ENCODE data around the gene PHF21B. TPM values are rescaled to one million over a fixed set of nuclear protein-coding genes. Genes with fewer than 3 reads are reported as not detected.

The PHF21B gene
- total and polyA plus RNA-seq, 2 donors (not counting 3 experiments of a cell fraction or from before 2014, with no cell fraction given) = not detected

DNA sequence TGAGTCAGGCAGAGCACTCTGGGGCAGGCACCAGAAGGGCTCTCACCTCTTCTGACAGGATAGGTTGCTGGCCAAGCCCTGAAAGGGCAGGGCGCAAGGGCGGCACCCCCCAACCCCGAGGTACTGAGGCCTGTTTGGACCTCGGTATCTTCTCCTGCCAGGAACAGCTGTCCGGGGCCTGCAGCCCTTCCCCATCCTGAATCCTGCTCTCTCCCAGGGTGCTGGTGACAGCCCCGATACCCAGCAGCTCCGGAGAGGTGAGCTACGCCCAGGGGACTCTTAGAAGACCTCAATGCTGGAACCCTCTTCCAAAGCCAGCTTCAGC, 79.1 kb downstream of the PHF21B start:
- H4K20me1 ChIP-seq (replicated peaks; ENCODE audit: control insufficient read depth, extremely low read depth, insufficient read depth, low read length) = no peaks in the 10 kb centered on the region
- FAIRE-seq (no peak), DNase-seq (ENCODE audit: low read depth, low spot score) (no peak)
- no TSS peak for BruUV-seq (replicated peaks)
- TF ChIP-seq POLR2AphosphoS5 (IDR thresholded peaks at IDR 0.05; ENCODE audit: insufficient read depth, low read depth, low read length) = no peak
- no peak for TF ChIP-seq FOS (IDR thresholded peaks at IDR 0.05; ENCODE audit: borderline replicate concordance, insufficient read depth, low read length)
- H3K4me2 ChIP-seq (ENCODE audit: insufficient read depth, low read length) = no peak overlapping the region
- H3K9me1 ChIP-seq (replicated peaks; ENCODE audit: control insufficient read depth, extremely low read depth, insufficient read depth, low read length) = no peaks in the 10 kb centered on the region
- ChIA-PET CTCF (no interaction called here), POLR2A (no interaction called here)
- H3K4me1 ChIP-seq (ENCODE audit: control insufficient read depth, extremely low read depth, insufficient read depth, low read length) = no peaks in the 10 kb centered on the region
- H3K36me3 ChIP-seq (ENCODE audit: control insufficient read depth in 2 of 2, extremely low read depth in 1 of 2, insufficient read depth in 2 of 2, low read length in 2 of 2) = no peaks in the 10 kb centered on the region
- H3K27ac ChIP-seq (ENCODE audit: insufficient read depth, low read depth, low read length) = no peak overlapping the region
- intact Hi-C loops (cut with micrococcal nuclease) = no loop called here
- no peak overlapping the region for H3K9ac ChIP-seq (replicated peaks; ENCODE audit: extremely low read depth, insufficient read depth, low read length)
- no peak overlapping the region for H3K4me3 ChIP-seq (replicated peaks in 1 of 3; ENCODE audit: insufficient read depth in 1 of 3, low read depth in 1 of 3, low read length in 3 of 3)
- no peak overlapping the region for H2AFZ ChIP-seq (ENCODE audit: low read depth, low read length)
- dilution Hi-C loops (cut with MboI; ENCODE audit: extremely low pct_ligation_motif_present, low sequenced_read_pairs) = no loop called here
- H3K27me3 ChIP-seq (ENCODE audit: control insufficient read depth in 2 of 2, insufficient read depth in 2 of 2, low read length in 2 of 2) = no peaks in the 10 kb centered on the region
- no peaks in the 10 kb centered on the region for H3K9me3 ChIP-seq (replicated peaks; ENCODE audit: control insufficient read depth, insufficient read depth, low read length)
- no peaks in the 10 kb centered on the region for H3K79me2 ChIP-seq (ENCODE audit: control insufficient read depth, insufficient read depth, low read length)

DNA sequence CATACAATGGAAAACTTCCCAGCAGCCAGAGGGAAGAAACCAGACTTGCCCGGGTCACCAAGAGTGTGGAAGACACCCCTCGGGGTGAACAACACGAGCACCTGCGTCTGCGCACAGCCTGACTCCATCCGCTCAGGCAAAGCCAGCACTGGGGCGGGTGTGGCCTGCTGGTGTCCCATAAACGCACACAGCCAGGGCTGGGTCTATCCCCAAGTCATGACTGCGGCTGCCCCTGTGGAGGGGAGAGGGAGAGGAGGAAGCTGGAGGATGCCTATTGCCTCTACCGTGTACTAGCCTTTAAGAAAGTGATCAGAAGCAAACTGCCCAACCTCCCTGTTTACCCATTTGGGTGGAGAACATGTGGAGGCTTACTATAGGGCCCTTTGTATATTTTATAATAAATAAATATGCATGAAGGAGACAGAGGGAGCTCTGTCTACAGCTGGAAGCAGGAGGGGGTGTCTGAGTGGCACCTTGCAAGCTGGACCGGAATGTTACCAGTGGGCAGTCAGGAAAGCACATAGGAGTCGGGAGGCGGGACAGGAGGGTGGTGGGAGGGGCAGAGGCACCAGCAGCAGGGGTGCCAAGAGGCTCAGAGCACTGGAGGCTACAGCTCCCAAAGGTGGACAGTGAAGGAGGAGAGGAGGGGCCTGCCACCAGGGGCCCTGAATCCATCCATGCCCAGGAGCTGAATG, 79.6 kb downstream of the PHF21B start:
- ChIA-PET CTCF (no interaction called here), POLR2A (no interaction called here)
- intact Hi-C loops (cut with micrococcal nuclease) (no loop called here), dilution Hi-C loops (cut with MboI; ENCODE audit: extremely low pct_ligation_motif_present, low sequenced_read_pairs) (no loop called here)
- Histone ChIP-seq H3K4me3 (replicated peaks in 1 of 3; ENCODE audit: insufficient read depth in 1 of 3, low read depth in 1 of 3, low read length in 3 of 3) (no peak overlapping the region), H3K79me2 (ENCODE audit: control insufficient read depth, insufficient read depth, low read length) (no peaks in the 10 kb centered on the region), H3K9me1 (replicated peaks; ENCODE audit: control insufficient read depth, extremely low read depth, insufficient read depth, low read length) (no peaks in the 10 kb centered on the region), H4K20me1 (replicated peaks; ENCODE audit: control insufficient read depth, extremely low read depth, insufficient read depth, low read length) (no peaks in the 10 kb centered on the region), H2AFZ (ENCODE audit: low read depth, low read length) (no peak overlapping the region), H3K9me3 (replicated peaks; ENCODE audit: control insufficient read depth, insufficient read depth, low read length) (no peaks in the 10 kb centered on the region), H3K27ac (ENCODE audit: insufficient read depth, low read depth, low read length) (no peak overlapping the region), H3K4me1 (ENCODE audit: control insufficient read depth, extremely low read depth, insufficient read depth, low read length) (no peaks in the 10 kb centered on the region), H3K36me3 (ENCODE audit: control insufficient read depth in 2 of 2, extremely low read depth in 1 of 2, insufficient read depth in 2 of 2, low read length in 2 of 2) (no peaks in the 10 kb centered on the region), H3K27me3 (ENCODE audit: control insufficient read depth in 2 of 2, insufficient read depth in 2 of 2, low read length in 2 of 2) (no peaks in the 10 kb centered on the region), H3K9ac (replicated peaks; ENCODE audit: extremely low read depth, insufficient read depth, low read length) (no peak overlapping the region), H3K4me2 (ENCODE audit: insufficient read depth, low read length) (no peak overlapping the region)
- TF ChIP-seq POLR2AphosphoS5 (IDR thresholded peaks at IDR 0.05; ENCODE audit: insufficient read depth, low read depth, low read length) (no peak), FOS (IDR thresholded peaks at IDR 0.05; ENCODE audit: borderline replicate concordance, insufficient read depth, low read length) (no peak), EZH2 (IDR thresholded peaks at IDR 0.05; ENCODE audit: borderline replicate concordance, low read depth, low read length, severe bottlenecking) (no peak), JUN (IDR thresholded peaks at IDR 0.05; ENCODE audit: borderline replicate concordance, insufficient read depth, insufficient read length, low read depth) (no peak)
- no TSS peak for BruUV-seq (replicated peaks)
- FAIRE-seq = no peak
- DNase-seq (ENCODE audit: low read depth, low spot score) = no peak
